HepG2 (cell line): Measurements from ENCODE around the gene ASB16. TPM values are rescaled to one million over a fixed set of nuclear protein-coding genes. Genes with fewer than 3 reads are reported as not detected.
A peak's percentile ranks its signal among the peaks of the same experiment; 100 is the strongest.

Source experiments
- ATRX ChIP-seq: sonication (generic); formaldehyde crosslinking; IDR thresholded peaks from 2 replicates; pipeline ENCODE4 v1.4.0; 2020; ENCODE audit warnings: missing genetic modification reagents, borderline replicate concordance
- CENPT ChIP-seq: sonication (generic); formaldehyde crosslinking; IDR thresholded peaks from 2 replicates; pipeline ENCODE4 v1.8.0; 2022; ENCODE audit warnings: low read depth, mild to moderate bottlenecking, moderate library complexity, missing genetic modification reagents
- GATA4 ChIP-seq: sonication (generic); IDR thresholded peaks from 2 replicates; pipeline ENCODE4 v1.6.1; 2016; ENCODE audit warnings: antibody characterized with exemption, low read depth, borderline replicate concordance
- HIVEP1 ChIP-seq: sonication (generic); formaldehyde crosslinking; IDR thresholded peaks from 2 replicates; pipeline ENCODE4 v1.4.0; 2020; ENCODE audit warnings: mild to moderate bottlenecking, missing genetic modification reagents
- KLF12 ChIP-seq: sonication (generic); formaldehyde crosslinking; IDR thresholded peaks from 2 replicates; pipeline ENCODE4 v1.4.0; 2020; ENCODE audit warnings: missing genetic modification reagents, borderline replicate concordance
- MAF1 ChIP-seq: sonication (generic); formaldehyde crosslinking; IDR thresholded peaks from 2 replicates; pipeline ENCODE4 v1.5.0; 2020; ENCODE audit warnings: missing genetic modification reagents, borderline replicate concordance
- NFKBIZ ChIP-seq: IDR thresholded peaks from 2 replicates; pipeline ENCODE4 v1.6.1; 2018; ENCODE audit warnings: missing genetic modification reagents, missing compliant biosample characterization
- PAX8 ChIP-seq: sonication (generic); formaldehyde crosslinking; IDR thresholded peaks from 2 replicates; pipeline ENCODE4 v1.8.0; 2022; ENCODE audit warnings: mild to moderate bottlenecking, missing genetic modification reagents, borderline replicate concordance
- RAD21 ChIP-seq: fragments of 450-650 bp; formaldehyde crosslinking; IDR thresholded peaks from 2 replicates; pipeline ENCODE4 v1.5.0; 2020; ENCODE audit warnings: mild to moderate bottlenecking
- SOX6 ChIP-seq, 2 experiments: fragments of 450-650 bp in 1 of 2; sonication (generic) in 1 of 2; formaldehyde crosslinking in 1 of 2; IDR thresholded peaks; 2 replicates each; pipeline versions ENCODE4 v1.4.0 to v1.6.1; 2017 to 2020; ENCODE audit warnings: antibody characterized with exemption in 1 of 2, mild to moderate bottlenecking in 1 of 2, missing genetic modification reagents in 1 of 2
- SP5 ChIP-seq: IDR thresholded peaks from 2 replicates; pipeline ENCODE4 v1.6.1; 2016; ENCODE audit warnings: low read depth, borderline replicate concordance
- SSRP1 ChIP-seq: IDR thresholded peaks from 2 replicates; pipeline ENCODE4 v1.6.1; 2016; ENCODE audit warnings: control low read depth
- ZNF17 ChIP-seq: sonication (generic); formaldehyde crosslinking; IDR thresholded peaks from 2 replicates; pipeline ENCODE4 v1.5.0; 2020; ENCODE audit warnings: mild to moderate bottlenecking, missing genetic modification reagents
- ZNF253 ChIP-seq: sonication (generic); formaldehyde crosslinking; IDR thresholded peaks from 2 replicates; pipeline ENCODE4 v1.8.0; 2022; ENCODE audit warnings: mild to moderate bottlenecking, missing genetic modification reagents, borderline replicate concordance
- ZNF556 ChIP-seq: sonication (generic); formaldehyde crosslinking; IDR thresholded peaks from 2 replicates; pipeline ENCODE4 v1.4.0; 2020; ENCODE audit warnings: mild to moderate bottlenecking, missing genetic modification reagents, borderline replicate concordance
- ZNF570 ChIP-seq: sonication (generic); formaldehyde crosslinking; IDR thresholded peaks from 2 replicates; pipeline ENCODE4 v1.4.0; 2020; ENCODE audit warnings: mild to moderate bottlenecking, missing genetic modification reagents, borderline replicate concordance
- ZNF879 ChIP-seq: sonication (generic); formaldehyde crosslinking; IDR thresholded peaks from 2 replicates; pipeline ENCODE4 v1.8.1; 2023; ENCODE audit warnings: missing genetic modification reagents
- polyA plus RNA-seq, 8 experiments: library from polyadenylated mRNA; depleted of rRNA in 3 of 8; stranded (reverse) in 7 of 8; unstranded in 1 of 8; fragments of >200 nt; fragmentation: Illumina TruSeq in 4 of 8; extraction: Trizol in 4 of 8; gene quantifications; 2 replicates each; pipeline versions ENCODE4 v1.2.1 to v1.2.3, GENCODE V29; 2011 to 2016; ENCODE audit warnings: low read depth in 4 of 8, missing spikeins in 1 of 8, mixed read lengths in 1 of 8; ENCODE audit not compliant: insufficient read depth in 1 of 8
- total RNA-seq, 5 experiments: library from RNA; depleted of rRNA; stranded (reverse); fragments of >200 nt; fragmentation: Illumina TruSeq; extraction: Trizol; gene quantifications; 2 replicates each; pipeline ENCODE4 v1.2.3, GENCODE V29; 2016; ENCODE audit warnings: low read depth in 1 of 5
- TF ChIP-seq, protein P1 (sequence below): sonication (generic); formaldehyde crosslinking; IDR thresholded peaks from 2 replicates; pipeline ENCODE4 v1.4.0; 2020; ENCODE audit warnings: missing genetic modification reagents, borderline replicate concordance
- TF ChIP-seq, protein P2 (sequence below): sonication (generic); formaldehyde crosslinking; IDR thresholded peaks from 2 replicates; pipeline ENCODE4 v1.5.0; 2020; ENCODE audit warnings: missing genetic modification reagents, mild to moderate bottlenecking, borderline replicate concordance
- TF ChIP-seq, protein P3 (sequence below): sonication (generic); formaldehyde crosslinking; IDR thresholded peaks from 2 replicates; pipeline ENCODE4 v1.5.0; 2020; ENCODE audit warnings: mild to moderate bottlenecking, missing genetic modification reagents, borderline replicate concordance
- TF ChIP-seq, protein P4 (sequence below): sonication (generic); formaldehyde crosslinking; IDR thresholded peaks from 2 replicates; pipeline ENCODE4 v1.4.0; 2020; ENCODE audit warnings: missing genetic modification reagents

The ASB16 gene
- total and polyA plus RNA-seq, 2 of the 13 experiments (the other 11 are each of a cell fraction or from before 2014, with no cell fraction given) = 0.07 TPM; not detected in 1

DNA sequence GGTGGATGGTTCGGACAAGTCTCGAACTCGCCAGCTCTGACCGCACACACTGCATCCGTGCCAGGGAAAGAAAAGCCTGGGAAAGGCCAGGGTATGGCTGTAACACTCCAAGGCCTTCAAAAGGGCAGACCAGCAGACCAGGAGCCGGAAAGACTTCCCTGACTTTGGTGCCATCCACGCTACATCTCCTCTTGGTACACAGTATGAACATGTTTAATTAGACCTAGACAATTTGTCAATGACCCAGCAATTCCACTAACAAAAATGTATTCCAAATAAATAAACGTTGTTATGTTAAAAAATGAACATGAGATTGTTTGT is 46.4 kb upstream of the ASB16 start (continued):
- TF ChIP-seq ZNF253 (CRISPR knock-in tag) (0 out of 2 replicates have a peak, but pooled peaks have one; percentile 53), PAX8 (CRISPR knock-in tag) (0 out of 2 replicates have a peak, but pooled peaks have one; percentile 49), MAF1 (0 out of 2 replicates have a peak, but pooled peaks have one; percentile 67), GATA4 (0 out of 2 replicates have a peak, but pooled peaks have one; percentile 11), SP5 (CRISPR knock-in tag) (no peak), HIVEP1 (CRISPR knock-in tag) (peak; percentile 25; the same call in 1 of the 2 replicates), ZNF17 (CRISPR knock-in tag) (no peak), CENPT (CRISPR knock-in tag) (no peak), KLF12 (CRISPR knock-in tag) (no peak), SOX6 (IDR thresholded peaks at IDR 0.05) (no peak), SOX6 (CRISPR knock-in tag; IDR thresholded peaks at IDR 0.05) (peak; percentile 56), ZNF556 (CRISPR knock-in tag) (0 out of 2 replicates have a peak, but pooled peaks have one; percentile 33), SSRP1 (CRISPR knock-in tag) (no peak), NFKBIZ (CRISPR knock-in tag) (no peak), ATRX (no peak), ZNF570 (CRISPR knock-in tag) (0 out of 2 replicates have a peak, but pooled peaks have one; percentile 58), ZNF879 (no peak), RAD21 (no peak)
- TF ChIP-seq, protein P1, sequence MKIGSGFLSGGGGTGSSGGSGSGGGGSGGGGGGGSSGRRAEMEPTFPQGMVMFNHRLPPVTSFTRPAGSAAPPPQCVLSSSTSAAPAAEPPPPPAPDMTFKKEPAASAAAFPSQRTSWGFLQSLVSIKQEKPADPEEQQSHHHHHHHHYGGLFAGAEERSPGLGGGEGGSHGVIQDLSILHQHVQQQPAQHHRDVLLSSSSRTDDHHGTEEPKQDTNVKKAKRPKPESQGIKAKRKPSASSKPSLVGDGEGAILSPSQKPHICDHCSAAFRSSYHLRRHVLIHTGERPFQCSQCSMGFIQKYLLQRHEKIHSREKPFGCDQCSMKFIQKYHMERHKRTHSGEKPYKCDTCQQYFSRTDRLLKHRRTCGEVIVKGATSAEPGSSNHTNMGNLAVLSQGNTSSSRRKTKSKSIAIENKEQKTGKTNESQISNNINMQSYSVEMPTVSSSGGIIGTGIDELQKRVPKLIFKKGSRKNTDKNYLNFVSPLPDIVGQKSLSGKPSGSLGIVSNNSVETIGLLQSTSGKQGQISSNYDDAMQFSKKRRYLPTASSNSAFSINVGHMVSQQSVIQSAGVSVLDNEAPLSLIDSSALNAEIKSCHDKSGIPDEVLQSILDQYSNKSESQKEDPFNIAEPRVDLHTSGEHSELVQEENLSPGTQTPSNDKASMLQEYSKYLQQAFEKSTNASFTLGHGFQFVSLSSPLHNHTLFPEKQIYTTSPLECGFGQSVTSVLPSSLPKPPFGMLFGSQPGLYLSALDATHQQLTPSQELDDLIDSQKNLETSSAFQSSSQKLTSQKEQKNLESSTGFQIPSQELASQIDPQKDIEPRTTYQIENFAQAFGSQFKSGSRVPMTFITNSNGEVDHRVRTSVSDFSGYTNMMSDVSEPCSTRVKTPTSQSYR (CRISPR knock-in tag) = no peak
- TF ChIP-seq, protein P2, sequence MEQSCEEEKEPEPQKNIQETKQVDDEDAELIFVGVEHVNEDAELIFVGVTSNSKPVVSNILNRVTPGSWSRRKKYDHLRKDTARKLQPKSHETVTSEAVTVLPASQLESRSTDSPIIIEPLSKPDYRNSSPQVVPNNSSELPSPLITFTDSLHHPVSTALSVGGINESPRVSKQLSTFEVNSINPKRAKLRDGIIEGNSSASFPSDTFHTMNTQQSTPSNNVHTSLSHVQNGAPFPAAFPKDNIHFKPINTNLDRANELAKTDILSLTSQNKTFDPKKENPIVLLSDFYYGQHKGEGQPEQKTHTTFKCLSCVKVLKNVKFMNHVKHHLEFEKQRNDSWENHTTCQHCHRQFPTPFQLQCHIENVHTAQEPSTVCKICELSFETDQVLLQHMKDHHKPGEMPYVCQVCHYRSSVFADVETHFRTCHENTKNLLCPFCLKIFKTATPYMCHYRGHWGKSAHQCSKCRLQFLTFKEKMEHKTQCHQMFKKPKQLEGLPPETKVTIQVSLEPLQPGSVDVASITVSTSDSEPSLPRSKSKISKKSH = peak; percentile 25; the same call in 1 of the 2 replicates
- TF ChIP-seq, protein P3, sequence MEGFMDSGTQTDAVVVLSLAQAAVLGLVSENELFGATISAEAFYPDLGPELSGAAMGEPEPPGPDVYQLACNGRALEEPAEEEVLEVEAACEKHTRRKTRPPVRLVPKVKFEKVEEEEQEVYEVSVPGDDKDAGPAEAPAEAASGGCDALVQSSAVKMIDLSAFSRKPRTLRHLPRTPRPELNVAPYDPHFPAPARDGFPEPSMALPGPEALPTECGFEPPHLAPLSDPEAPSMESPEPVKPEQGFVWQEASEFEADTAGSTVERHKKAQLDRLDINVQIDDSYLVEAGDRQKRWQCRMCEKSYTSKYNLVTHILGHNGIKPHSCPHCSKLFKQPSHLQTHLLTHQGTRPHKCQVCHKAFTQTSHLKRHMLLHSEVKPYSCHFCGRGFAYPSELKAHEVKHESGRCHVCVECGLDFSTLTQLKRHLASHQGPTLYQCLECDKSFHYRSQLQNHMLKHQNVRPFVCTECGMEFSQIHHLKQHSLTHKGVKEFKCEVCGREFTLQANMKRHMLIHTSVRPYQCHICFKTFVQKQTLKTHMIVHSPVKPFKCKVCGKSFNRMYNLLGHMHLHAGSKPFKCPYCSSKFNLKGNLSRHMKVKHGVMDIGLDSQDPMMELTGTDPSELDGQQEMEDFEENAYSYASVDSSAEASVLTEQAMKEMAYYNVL (CRISPR knock-in tag) = 0 out of 2 replicates have a peak, but pooled peaks have one; percentile 17
- TF ChIP-seq, protein P4, sequence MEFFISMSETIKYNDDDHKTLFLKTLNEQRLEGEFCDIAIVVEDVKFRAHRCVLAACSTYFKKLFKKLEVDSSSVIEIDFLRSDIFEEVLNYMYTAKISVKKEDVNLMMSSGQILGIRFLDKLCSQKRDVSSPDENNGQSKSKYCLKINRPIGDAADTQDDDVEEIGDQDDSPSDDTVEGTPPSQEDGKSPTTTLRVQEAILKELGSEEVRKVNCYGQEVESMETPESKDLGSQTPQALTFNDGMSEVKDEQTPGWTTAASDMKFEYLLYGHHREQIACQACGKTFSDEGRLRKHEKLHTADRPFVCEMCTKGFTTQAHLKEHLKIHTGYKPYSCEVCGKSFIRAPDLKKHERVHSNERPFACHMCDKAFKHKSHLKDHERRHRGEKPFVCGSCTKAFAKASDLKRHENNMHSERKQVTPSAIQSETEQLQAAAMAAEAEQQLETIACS = no peak
